HepG2 (cell line): ENCODE measurements around the gene PSMA7. TPM values are rescaled to one million over a fixed set of nuclear protein-coding genes. Genes with fewer than 3 reads are reported as not detected.

Experiments used
- ATAC-seq: fragments of 200-7000 bp; cut with Tn5 transposase; 3 replicates; pipeline ENCODE4 v1.9.1; 2020; ENCODE audit warnings: mild to moderate bottlenecking, moderate library complexity
- BruUV-seq: library from RNA; stranded (reverse); fragments of 400-500 nt; replicated peaks from 2 replicates; lab custom pipeline; 2021; lab: Mats Ljungman, UMichigan
- CTCF ChIA-PET: fragments of 300-600 bp; formaldehyde crosslinking; extraction: SDS; loops from one replicate; lab custom pipeline; 2021; ENCODE audit warnings: low total read pairs, inconsistent platforms, low intra/inter-chr PET ratio; lab: Yijun Ruan, JAX
- POLR2A ChIA-PET: fragments of 350-600 bp; sonication (Branson Sonifier 250); formaldehyde crosslinking; loops from one replicate; lab custom pipeline; 2020; ENCODE audit warnings: antibody characterized with exemption, inconsistent platforms; lab: Yijun Ruan, JAX
- DNase-seq: peaks from one replicate; pipeline ENCODE4 v3.0.0-alpha.2; 2015; ENCODE audit warnings: low spot score
- FAIRE-seq: peaks from 3 replicates; lab custom pipeline; 2011; peaks lifted over from hg19 to GRCh38; lab: Jason Lieb, UNC
- H2AFZ ChIP-seq: one replicate; pipeline ENCODE4 v1.6.1; 2011; ENCODE audit warnings: low read length, inconsistent platforms
- H3K27ac ChIP-seq: fragments of 300-600 bp; 3 replicates; pipeline ENCODE4 v1.8.0; 2011; ENCODE audit warnings: mixed run types, mild to moderate bottlenecking, mixed read lengths, low read length, inconsistent platforms; ENCODE audit not compliant: insufficient read depth; ENCODE audit errors: extremely low read length
- H3K27me3 ChIP-seq, 2 experiments: fragments of 200-600 bp in 1 of 2; 2 replicates in 1 of 2; 3 replicates in 1 of 2; pipeline versions ENCODE4 v1.6.0 to v1.8.0; 2011; ENCODE audit warnings: low read length in 2 of 2, mild to moderate bottlenecking in 2 of 2, moderate library complexity in 2 of 2, inconsistent platforms in 1 of 2; ENCODE audit not compliant: insufficient read depth in 2 of 2, control insufficient read depth in 1 of 2
- H3K36me3 ChIP-seq, 2 experiments: fragments of 200-600 bp in 1 of 2; replicated peaks in 1 of 2; 2 replicates in 1 of 2; 3 replicates in 1 of 2; pipeline versions ENCODE4 v1.5.1 to v1.8.0; 2011; ENCODE audit warnings: low read length in 2 of 2, inconsistent platforms in 1 of 2; ENCODE audit not compliant: insufficient read depth in 2 of 2, control insufficient read depth in 1 of 2
- H3K4me1 ChIP-seq: 2 replicates; pipeline ENCODE4 v1.5.1; 2012; ENCODE audit warnings: low read length, inconsistent platforms; ENCODE audit not compliant: insufficient read depth
- H3K4me2 ChIP-seq: 2 replicates; pipeline ENCODE4 v1.6.0; 2011; ENCODE audit warnings: low read depth, low read length, inconsistent platforms
- H3K4me3 ChIP-seq, 3 experiments: fragments of 200-600 bp in 1 of 3; sonication (generic), shearing (Covaris generic) in 1 of 3; replicated peaks in 1 of 3; 2 replicates each; pipeline ENCODE4 v1.5.1; 2011 to 2016; ENCODE audit warnings: low read length in 3 of 3, inconsistent platforms in 2 of 3, low read depth in 2 of 3, mild to moderate bottlenecking in 2 of 3, control low read depth in 1 of 3, mixed read lengths in 1 of 3; ENCODE audit not compliant: insufficient read depth in 1 of 3
- H3K79me2 ChIP-seq: one replicate; pipeline ENCODE4 v1.6.1; 2011; ENCODE audit warnings: low read length, inconsistent platforms; ENCODE audit not compliant: insufficient read depth
- H3K9ac ChIP-seq: 2 replicates; pipeline ENCODE4 v1.6.0; 2011; ENCODE audit warnings: mild to moderate bottlenecking, low read depth, low read length, inconsistent platforms; ENCODE audit not compliant: insufficient read depth
- H3K9me3 ChIP-seq: 2 replicates; pipeline ENCODE4 v1.5.1; 2012; ENCODE audit warnings: mild to moderate bottlenecking, low read length
- H4K20me1 ChIP-seq: 2 replicates; pipeline ENCODE4 v1.6.0; 2011; ENCODE audit warnings: inconsistent platforms, mild to moderate bottlenecking, low read length, moderate library complexity; ENCODE audit not compliant: insufficient read depth
- ATF2 ChIP-seq: sonication (generic); formaldehyde crosslinking; IDR thresholded peaks from 2 replicates; pipeline ENCODE4 v1.4.0; 2020; ENCODE audit warnings: missing genetic modification reagents
- FOXC1 ChIP-seq: sonication (generic); formaldehyde crosslinking; IDR thresholded peaks from 2 replicates; pipeline ENCODE4 v1.8.0; 2022; ENCODE audit warnings: mild to moderate bottlenecking, missing genetic modification reagents, borderline replicate concordance
- GABPB1 ChIP-seq: IDR thresholded peaks from 2 replicates; pipeline ENCODE4 v1.6.1; 2016; ENCODE audit warnings: mild to moderate bottlenecking, missing genetic modification reagents, moderate library complexity, missing compliant biosample characterization
- HOMEZ ChIP-seq: IDR thresholded peaks from 2 replicates; pipeline ENCODE4 v1.6.1; 2016; ENCODE audit warnings: low read depth
- KAT7 ChIP-seq: IDR thresholded peaks from 2 replicates; pipeline ENCODE4 v1.6.1; 2018; ENCODE audit warnings: borderline replicate concordance, missing compliant biosample characterization
- MEF2D ChIP-seq: sonication (generic); formaldehyde crosslinking; IDR thresholded peaks from 2 replicates; pipeline ENCODE4 v1.5.1; 2020; ENCODE audit warnings: mild to moderate bottlenecking, missing genetic modification reagents
- PHF20 ChIP-seq: sonication (generic); formaldehyde crosslinking; IDR thresholded peaks from 2 replicates; pipeline ENCODE4 v1.5.0; 2020; ENCODE audit warnings: mild to moderate bottlenecking, missing genetic modification reagents
- TERF1 ChIP-seq: sonication (generic); formaldehyde crosslinking; IDR thresholded peaks from 2 replicates; pipeline ENCODE4 v1.8.0; 2022; ENCODE audit warnings: mild to moderate bottlenecking, missing genetic modification reagents, moderate library complexity
- TGIF2 ChIP-seq: IDR thresholded peaks from 2 replicates; pipeline ENCODE4 v1.6.1; 2016; ENCODE audit warnings: control low read depth, missing compliant biosample characterization
- ZBTB39 ChIP-seq: sonication (generic); formaldehyde crosslinking; IDR thresholded peaks from 2 replicates; pipeline ENCODE4 v1.5.0; 2020; ENCODE audit warnings: missing genetic modification reagents
- ZC3H4 ChIP-seq: sonication (generic); formaldehyde crosslinking; IDR thresholded peaks from 2 replicates; pipeline ENCODE4 v1.4.0; 2020; ENCODE audit warnings: missing genetic modification reagents, borderline replicate concordance
- ZNF710 ChIP-seq: sonication (generic); formaldehyde crosslinking; IDR thresholded peaks from 2 replicates; pipeline ENCODE4 v1.5.0; 2020; ENCODE audit warnings: mild to moderate bottlenecking, missing genetic modification reagents, borderline replicate concordance
- ZNF772 ChIP-seq: sonication (generic); formaldehyde crosslinking; IDR thresholded peaks from 2 replicates; pipeline ENCODE4 v1.5.0; 2020; ENCODE audit warnings: mild to moderate bottlenecking, missing genetic modification reagents
- WGBS: methylation state at CpG from one replicate; pipeline ENCODE4 v1.1.6; 2017; ENCODE audit warnings: low lambda C conversion rate; 5-methylcytosine and 5-hydroxymethylcytosine counted together
- in situ Hi-C: cut with HindIII; loops from 2 replicates; pipeline ENCODE4 v1.10.0; 2017; ENCODE audit warnings: low pct_unique_long_range_greater_than_20kb; ENCODE audit not compliant: extremely low pct_ligation_motif_present
- intact Hi-C: fragments of 100-400 bp; cut with micrococcal nuclease; formaldehyde crosslinking; loops from one replicate; pipeline ENCODE4 v1.10.0; 2022; ENCODE audit not compliant: unreplicated experiment
- polyA plus RNA-seq, 8 experiments: library from polyadenylated mRNA; depleted of rRNA in 3 of 8; stranded (reverse) in 7 of 8; unstranded in 1 of 8; fragments of >200 nt; fragmentation: Illumina TruSeq in 4 of 8; extraction: Trizol in 4 of 8; gene quantifications; 2 replicates each; pipeline versions ENCODE4 v1.2.1 to v1.2.3, GENCODE V29; 2011 to 2016; ENCODE audit warnings: low read depth in 4 of 8, missing spikeins in 1 of 8, mixed read lengths in 1 of 8; ENCODE audit not compliant: insufficient read depth in 1 of 8
- total RNA-seq, 5 experiments: library from RNA; depleted of rRNA; stranded (reverse); fragments of >200 nt; fragmentation: Illumina TruSeq; extraction: Trizol; gene quantifications; 2 replicates each; pipeline ENCODE4 v1.2.3, GENCODE V29; 2016; ENCODE audit warnings: low read depth in 1 of 5

The PSMA7 gene
- total and polyA plus RNA-seq, 2 of the 13 experiments (the other 11 are each of a cell fraction or from before 2014, with no cell fraction given), result 531 to 631 TPM

GRCh38 chr20:62146019-62146755 lies 3.0 kb upstream of the PSMA7 start:
- ATAC-seq (peak; percentile 32), DNase-seq (peak; percentile 85), FAIRE-seq (peak; percentile 81)
- Histone ChIP-seq H3K9me3 (no peaks in the 10 kb centered on the region), H3K36me3 (peaks cover 0 to under 1% of the 10 kb centered on the region in 2 experiments; a peak in 1 of 5 replicates), H4K20me1 (peaks cover 58% of the 10 kb centered on the region), H3K9ac (peak overlapping the region; percentile 76), H3K27ac (peak overlapping the region; percentile 70), H3K27me3 (no peaks in the 10 kb centered on the region; a peak in 1 of 5 replicates), H2AFZ (no peak overlapping the region), H3K4me1 (peaks cover 68% of the 10 kb centered on the region), H3K4me3 (peak overlapping the region in 1 of 3 experiments; percentile 87; a peak in 2 of 6 replicates), H3K4me2 (peak overlapping the region; percentile 96), H3K79me2 (peaks cover 90% of the 10 kb centered on the region)
- in situ Hi-C loops (no loop called here), intact Hi-C loops (no loop called here)
- ChIA-PET POLR2A (interaction anchor here (1.3 to 2.5 kb wide), 6 partner anchors 25 to 126 kb away, joined by 3 to 13 read pairs (median 4); partner anchors contain the start of genes LSM14B and MTG2), CTCF (no interaction called here)
- WGBS, result 18% methylated on average over 22 of the region's 22 CpGs
- no TSS peak for BruUV-seq
- peak; percentile 72; the same call in 1 of the 2 replicates for TF ChIP-seq ZNF772 (CRISPR knock-in tag)
- no peak for TF ChIP-seq ZC3H4 (CRISPR knock-in tag)
- TF ChIP-seq TGIF2, result peak; percentile 78; the same call in 1 of the 2 replicates
- no peak for TF ChIP-seq HOMEZ (CRISPR knock-in tag)
- TF ChIP-seq TERF1 (CRISPR knock-in tag), result peak; percentile 86; the same call in 1 of the 2 replicates
- no peak for TF ChIP-seq ZBTB39 (CRISPR knock-in tag)
- TF ChIP-seq MEF2D (CRISPR knock-in tag), result no peak; the same call in 1 of the 2 replicates
- TF ChIP-seq GABPB1 (CRISPR knock-in tag), result peak; percentile 58
- peak; percentile 59; the same call in 1 of the 2 replicates for TF ChIP-seq ZNF710 (CRISPR knock-in tag)
- peak; percentile 30; the same call in 1 of the 2 replicates for TF ChIP-seq ATF2 (CRISPR knock-in tag)
- peak; percentile 69; the same call in 1 of the 2 replicates for TF ChIP-seq FOXC1
- TF ChIP-seq PHF20 (CRISPR knock-in tag), result no peak
- peak; percentile 90 for TF ChIP-seq KAT7 (CRISPR knock-in tag)
